SKM-1 (cell line): ENCODE results near the gene SLK.
A peak's percentile ranks its signal among the peaks of the same experiment; 100 is the strongest.

ENCODE experiments used
- DNase-seq: peaks from one replicate; lab custom pipeline; 2025; ENCODE audit not compliant: unreplicated experiment; lab: John Stamatoyannopoulos, UW

Gene SLK

DNA sequence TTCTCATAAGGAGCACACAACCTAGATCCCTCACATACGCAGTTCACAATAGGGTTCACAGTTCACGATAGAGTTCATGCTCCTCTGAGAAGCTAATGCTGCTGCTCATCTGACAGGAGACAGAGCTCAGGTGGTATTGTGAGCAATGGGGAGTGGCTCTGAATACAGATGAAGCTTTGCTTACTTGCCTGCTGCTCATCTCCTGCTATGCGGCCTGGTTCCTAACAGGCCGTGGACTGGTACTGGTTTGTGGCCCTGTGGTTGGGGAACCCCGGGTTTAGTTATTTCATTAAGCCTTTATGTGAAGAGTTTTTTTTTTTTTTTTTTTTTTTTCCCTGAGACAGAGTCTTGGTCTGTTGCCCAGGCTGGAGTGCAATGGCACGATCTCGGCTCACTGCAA is 19.4 kb downstream of the SLK start:
- no peak for DNase-seq

DNA sequence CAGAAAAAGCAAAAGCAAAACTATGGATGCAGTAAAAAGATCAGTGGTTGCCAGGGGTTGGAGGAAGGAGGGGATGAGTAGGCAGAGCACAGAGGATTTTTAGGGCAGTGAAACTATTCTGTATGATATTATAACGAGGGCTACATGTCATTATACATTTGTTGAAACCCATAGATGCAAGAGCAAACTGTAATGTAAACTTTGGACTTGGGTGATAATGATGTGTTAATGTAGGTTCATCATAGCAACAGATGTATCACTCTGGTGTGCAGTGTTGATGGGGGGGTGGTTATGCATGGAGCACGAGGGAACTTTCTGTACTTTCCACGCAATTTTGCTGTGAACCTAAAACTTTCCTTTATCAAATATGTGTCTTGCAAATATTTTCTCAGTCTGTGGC is 23.2 kb downstream of the SLK start:
- no peak for DNase-seq

DNA sequence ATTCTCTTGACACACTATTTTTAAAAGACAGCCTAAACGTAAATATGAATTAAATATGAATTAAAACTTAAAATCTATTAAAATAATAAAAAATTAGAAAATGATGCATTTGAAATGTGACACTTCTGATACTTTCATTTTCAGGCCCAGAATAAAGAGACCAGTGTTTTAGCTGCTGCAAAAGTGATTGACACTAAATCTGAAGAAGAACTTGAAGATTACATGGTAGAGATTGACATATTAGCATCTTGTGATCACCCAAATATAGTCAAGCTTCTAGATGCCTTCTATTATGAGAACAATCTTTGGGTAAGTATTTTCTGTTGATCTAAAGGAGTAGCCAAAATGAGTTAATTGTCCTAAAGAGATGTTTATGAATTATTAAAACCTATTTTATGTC is 23.6 kb downstream of the SLK start:
- no peak for DNase-seq

DNA sequence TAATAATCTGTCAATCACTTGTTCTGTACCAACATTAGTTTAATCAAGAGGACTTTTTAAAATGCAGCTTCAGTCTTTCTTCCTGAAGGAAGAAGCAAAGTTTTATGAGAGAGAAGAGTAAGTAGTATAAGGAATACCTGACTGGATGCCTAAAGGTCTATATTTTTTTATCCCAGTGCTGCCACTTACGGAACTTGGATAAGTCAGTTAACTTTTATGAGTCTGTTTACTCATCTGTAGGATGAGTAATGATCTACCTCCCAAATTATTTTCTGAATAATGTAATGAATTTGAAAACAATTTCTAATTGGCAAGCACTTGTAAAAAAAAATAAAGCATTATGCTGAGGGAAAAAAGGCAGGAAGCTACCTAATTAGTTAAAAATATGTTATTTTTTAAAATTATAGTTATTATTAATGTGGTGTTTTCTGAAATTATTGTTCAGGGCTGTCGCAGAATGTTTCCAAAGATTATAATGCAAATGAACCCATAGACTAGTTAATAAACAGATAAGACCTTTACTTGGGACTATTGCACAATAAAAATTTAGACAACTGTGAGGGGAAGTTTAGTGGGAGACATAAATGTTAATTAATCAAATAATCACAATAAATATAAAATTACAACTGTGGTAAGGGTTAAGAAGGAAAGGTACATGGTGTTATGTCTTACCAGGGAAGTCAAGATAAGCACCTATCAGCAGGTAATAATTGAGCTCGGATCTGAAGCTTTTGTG is 24.6 kb downstream of the SLK start:
- no peak for DNase-seq

DNA sequence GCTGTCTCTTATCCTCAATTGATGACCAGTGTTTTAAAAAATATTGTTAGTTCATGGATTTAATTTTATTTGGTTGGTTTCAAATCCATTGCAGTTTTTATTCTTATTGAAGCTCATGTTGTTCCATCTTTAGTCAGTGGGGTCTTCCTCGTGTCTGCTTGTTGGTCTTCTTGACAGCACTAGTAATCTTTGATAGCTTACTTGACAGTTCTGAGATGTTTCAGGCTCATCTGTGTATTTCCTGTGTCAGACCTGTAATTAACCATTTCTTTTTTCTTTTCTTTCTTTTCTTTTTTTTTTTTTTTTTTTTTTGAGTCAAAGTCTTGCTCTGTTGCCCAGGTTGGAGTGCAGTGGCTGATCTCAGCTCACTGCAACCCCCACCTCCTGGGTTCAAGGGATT is 28.2 kb downstream of the SLK start:
- no peak for DNase-seq

DNA sequence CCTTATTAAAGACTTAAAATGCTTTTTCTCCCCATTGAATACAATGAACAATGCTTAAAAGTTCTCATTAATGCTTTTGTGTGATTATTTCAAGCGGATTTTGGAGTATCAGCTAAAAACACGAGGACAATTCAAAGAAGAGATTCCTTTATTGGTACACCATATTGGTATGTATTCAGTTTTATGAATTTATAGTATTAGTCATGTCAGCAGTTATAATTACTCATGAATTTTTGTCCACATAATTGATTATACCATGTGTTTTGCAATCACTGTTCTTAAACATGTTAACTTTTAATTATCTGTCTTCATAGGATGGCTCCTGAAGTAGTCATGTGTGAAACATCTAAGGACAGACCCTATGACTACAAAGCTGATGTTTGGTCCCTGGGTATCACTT is 31.9 kb downstream of the SLK start:
- DNase-seq = no peak

DNA sequence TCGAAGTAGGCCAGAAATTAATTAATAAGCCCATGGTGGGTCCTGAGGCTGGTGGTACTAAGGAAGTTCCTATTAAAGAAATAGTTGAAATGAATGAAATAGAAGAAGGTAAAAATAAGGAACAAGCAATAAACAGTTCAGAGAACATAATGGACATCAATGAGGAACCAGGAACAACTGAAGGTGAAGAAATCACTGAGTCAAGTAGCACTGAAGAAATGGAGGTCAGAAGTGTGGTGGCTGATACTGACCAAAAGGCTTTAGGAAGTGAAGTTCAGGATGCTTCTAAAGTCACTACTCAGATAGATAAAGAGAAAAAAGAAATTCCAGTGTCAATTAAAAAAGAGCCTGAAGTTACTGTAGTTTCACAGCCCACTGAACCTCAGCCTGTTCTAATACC is 36.0 kb downstream of the SLK start:
- peak; percentile 24 for DNase-seq

DNA sequence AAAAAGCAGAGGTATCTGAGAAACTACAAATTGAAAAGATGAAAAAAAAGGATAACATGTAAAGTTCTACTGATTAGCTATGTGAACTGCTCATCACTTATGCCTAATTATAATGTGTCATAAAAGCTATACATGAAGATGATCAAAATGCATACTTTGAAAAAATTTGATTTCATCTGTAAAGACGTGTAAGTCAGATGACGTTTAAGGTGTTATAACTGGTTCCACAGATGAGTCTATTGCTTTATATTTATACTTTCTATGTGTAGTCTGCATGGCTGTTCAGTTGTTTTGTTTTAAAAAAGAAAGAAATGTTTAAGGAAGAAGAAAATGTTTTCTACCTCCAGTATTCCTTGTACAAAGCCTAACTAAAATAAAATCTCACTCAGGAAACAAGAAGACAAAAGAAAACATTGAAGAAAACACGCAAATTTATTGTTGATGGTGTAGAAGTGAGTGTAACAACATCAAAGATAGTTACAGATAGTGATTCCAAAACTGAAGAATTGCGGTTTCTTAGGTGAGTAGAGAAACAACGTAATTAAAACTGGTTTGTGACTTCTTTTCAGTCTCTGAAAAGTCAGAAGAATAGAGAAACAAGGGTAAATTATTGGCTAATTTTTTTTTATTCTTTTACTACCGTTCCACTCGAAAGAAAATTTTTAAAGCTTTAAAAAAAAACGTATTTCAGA is 38.4 kb downstream of the SLK start:
- no peak for DNase-seq

DNA sequence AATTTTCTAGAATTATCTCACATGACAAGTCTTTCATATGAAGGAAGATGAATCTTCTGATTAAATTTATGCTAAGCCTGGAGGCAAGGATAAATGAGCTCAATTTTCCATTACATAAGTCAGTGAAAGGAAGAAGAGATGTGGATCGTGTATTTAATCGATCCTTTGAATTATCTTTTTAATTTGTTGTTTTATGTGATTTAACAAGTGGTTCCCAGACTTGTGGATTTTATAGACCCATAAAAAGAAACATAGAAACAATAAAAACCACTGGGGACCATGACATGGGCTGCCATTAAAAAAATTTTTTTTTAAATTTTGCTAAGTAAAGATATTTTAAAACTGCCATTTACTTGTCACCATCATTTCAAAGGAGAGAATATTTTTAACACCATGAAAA is 45.0 kb downstream of the SLK start:
- no peak for DNase-seq

DNA sequence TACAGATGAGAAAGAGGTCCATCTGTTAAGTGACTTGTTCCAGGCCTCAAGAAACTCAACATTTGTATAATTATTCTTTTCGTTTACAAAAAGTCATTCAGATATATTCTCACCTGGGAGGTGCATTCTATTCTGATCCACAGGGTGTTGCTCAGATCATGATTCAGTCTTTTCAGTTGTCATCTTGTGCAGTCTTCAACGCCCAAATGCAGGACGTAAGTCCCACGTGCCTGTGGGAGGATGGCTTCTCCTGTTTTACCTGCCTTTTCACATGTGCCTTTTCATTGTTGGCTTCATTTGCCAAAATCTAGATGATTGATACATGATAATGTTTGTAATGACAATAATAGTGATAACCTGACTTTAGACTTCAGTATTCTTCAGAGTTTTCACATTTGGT is 46.5 kb downstream of the SLK start:
- DNase-seq = no peak

DNA sequence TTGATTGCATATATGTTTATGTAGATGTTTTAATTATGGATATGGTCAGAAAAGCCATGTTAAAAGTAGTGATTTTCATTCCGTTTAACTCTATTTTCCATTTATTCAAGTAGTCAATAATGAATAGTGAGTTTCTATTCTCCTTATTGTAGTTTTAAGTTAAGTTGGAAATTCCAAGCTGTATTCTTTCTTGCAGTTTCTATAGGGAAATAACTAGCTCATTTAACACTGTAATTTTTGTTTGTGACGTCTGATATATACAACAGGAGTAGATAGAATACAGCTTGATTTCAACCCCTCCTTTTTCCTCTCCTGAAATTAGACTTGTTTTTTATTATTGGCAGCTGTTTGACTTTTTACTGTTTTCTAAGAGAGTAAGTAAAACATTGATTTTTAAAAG is 47.2 kb downstream of the SLK start:
- no peak for DNase-seq

DNA sequence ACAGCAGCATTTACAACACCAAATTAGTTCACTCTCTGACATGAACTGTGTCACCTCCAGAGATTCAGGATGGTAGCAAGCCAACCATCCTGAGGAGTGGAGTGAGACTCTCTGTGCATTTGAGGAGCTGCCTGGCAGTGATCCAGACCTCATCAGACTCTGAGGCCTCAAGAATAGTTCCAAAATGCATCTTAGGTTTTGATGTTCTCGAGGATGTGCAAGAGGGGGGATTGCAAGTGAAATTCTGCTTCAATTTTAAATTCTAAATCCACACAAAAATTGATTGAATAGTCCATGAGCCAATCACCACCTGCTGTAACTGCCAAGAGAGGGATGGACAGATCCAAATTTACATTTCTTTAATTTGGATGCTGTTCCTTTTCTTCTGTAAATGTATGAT is 49.7 kb downstream of the SLK start:
- DNase-seq = no peak

DNA sequence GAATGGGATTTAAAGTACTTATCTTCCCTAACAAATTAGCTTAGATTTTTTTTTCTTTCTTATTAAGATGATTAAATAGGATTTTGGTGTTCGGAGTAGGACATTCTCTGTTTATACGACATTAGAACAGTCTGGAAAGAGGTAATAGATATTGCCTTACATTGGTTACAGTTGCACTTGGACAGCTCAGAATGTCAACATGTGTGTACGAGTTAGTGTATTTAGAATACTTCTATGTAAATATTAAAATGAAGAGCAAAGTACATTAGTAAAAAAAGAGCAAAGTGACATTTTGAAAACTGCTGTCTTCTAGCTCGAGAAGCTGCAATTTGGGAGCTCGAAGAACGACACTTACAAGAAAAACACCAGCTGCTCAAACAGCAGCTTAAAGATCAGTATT is 51.5 kb downstream of the SLK start:
- DNase-seq = no peak

DNA sequence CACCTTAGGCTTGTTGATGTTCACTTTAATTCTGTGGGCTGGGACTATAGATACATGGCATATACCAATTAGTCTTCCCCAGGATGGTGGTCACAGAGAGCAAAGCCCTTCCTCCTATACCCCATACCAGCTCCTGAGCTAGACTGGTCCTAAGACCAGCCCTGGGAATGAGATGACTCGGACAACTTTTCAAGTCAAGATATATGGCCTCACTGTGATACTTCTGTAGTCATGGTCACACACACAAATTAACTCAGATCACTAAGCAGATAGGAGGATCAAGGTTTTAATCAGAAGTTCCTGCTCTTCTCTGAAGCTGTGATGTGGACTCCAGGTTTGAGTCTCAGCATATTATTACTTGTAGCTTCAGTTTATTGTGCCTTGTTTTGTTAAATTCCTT is 53.1 kb downstream of the SLK start:
- DNase-seq = no peak

DNA sequence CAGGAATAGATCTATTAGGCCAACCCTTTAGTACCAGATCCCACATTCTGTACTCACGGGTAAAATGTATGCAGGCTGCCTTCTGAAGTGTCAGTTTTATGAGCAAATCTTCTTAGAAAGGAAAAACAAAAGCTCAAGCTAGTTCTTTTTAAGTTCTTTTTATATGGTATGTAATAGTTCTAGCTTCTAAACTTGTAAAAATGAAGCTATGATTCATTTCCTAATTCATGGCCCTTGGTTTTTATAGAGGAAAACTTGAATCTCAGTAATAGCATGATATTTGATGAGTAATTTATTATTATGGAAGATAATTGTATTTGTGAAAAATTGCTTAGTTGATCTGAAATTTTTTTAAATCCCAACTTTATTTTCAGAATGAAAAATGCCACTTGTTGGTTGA is 54.3 kb downstream of the SLK start:
- DNase-seq = no peak

DNA sequence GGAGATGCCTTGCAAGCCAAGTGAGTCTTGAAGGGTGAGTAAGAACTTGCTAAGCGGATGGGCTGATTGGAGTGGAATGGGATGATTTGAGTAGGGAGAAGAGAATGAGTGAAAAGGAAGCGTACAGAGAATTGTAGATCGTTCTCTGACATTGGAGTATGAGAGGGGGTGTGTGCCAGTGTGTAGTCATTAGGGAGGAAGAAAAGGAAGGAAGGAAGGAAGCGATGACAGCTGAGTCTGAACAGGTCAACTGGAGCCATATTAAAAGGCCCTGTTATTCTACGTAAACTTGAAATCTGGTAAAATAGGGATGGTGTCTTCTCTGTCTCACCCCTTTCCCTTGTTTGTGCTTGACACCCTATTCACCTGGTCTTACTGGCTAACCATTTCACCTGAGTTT is 55.1 kb downstream of the SLK start:
- no peak for DNase-seq

DNA sequence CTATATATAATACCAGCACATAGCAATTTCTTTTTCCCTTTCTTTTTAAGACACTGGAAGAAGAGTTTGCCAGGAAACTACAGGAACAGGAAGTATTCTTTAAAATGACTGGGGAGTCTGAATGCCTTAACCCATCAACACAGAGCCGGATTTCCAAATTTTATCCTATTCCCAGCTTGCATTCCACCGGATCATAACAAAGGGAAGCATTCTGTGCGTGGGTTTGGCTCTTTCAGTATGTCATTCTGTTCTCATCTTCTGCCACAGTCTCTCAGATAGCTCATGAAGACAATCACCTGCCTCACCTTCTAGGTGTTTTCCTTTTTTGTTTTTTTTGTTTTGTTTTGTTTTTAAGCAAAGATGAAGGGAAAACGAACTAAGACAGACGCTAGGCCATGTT is 58.6 kb downstream of the SLK start:
- DNase-seq = no peak

DNA sequence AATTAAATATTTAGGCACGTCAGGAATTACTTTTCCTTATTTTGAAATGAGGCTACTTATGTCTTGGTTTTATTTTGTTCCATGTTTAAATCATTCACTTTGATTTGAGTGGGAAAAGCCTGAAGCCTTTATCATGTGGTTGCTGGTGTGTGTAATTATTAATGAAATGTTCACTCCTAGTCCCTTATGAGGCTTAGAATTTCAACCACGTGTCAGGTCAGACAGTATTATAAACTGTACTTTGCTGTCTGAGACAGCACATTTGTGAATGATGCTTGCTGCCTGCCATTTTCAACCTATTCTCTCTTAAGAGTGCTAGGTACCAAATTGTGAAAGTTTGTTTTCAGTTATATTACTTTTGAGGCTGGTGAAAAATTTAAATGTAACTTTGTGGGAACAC is 59.8 kb downstream of the SLK start:
- DNase-seq = no peak

DNA sequence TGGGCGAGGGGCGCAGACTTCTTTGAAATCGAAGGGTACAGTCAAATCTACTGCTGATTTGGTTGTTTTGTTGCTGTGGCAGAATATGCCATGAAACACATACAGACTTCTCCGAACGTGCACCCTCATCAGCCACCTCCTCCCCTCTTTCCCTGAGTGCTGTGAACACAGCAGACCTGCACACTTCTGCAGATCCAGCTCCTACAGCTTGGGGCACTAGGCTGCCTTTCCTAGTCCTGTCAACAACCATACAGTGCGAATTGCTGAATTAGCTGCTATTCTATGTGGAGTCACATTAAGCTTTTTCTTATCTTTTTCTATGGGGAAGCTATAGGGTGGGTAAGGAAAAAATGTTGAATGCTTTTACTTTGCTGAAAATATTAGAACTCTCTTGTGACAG is 61.2 kb downstream of the SLK start:
- no peak for DNase-seq

DNA sequence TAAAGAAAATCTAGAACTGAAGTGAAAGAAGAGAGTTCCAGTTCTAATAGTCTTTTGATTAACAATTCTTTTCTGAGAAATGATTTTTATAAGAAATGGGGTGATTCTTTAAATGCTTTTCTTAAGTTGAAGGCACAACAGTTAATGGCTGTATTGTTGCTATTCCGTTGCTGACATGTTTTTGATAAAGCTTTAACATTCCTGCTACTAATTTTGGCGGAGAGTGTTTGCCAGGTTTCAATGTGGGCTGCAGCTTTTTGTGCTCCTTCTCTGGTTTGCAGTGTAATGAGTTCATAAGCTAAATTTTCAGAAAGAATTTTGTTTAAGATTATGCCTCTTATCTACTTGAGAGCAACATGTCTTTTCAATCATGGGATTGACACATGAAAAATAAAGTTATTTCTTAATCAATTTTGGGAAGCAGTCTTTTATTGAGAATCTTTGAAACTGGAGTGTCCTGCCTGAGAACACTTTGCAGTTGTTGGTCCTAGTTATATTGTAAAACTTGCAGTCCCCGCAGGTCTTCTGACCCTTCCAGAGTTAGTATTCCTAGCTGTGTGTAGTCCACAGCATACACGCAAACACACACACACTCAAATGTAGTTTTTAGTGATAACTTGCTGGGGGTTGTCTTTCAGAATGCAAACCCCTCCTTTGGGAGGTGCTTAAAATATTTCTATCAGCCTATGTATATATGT is 62.0 kb downstream of the SLK start:
- DNase-seq = no peak

DNA sequence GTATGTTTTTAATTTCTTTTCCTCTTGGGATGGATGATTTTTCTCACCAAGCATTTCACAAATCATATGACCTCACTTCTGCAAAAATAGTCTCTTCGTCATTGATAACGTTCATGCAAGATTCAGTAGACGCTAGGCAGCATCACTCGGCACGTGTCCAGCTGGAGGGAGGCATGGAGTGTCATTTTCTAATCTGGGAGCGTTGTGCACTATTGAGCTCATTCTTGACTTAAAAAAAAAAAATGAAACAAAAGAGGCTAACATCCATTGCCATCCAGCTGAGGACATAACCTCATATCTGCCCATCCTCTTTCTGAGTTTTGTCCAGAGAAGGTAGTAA is 62.6 kb downstream of the SLK start:
- DNase-seq = no peak

DNA sequence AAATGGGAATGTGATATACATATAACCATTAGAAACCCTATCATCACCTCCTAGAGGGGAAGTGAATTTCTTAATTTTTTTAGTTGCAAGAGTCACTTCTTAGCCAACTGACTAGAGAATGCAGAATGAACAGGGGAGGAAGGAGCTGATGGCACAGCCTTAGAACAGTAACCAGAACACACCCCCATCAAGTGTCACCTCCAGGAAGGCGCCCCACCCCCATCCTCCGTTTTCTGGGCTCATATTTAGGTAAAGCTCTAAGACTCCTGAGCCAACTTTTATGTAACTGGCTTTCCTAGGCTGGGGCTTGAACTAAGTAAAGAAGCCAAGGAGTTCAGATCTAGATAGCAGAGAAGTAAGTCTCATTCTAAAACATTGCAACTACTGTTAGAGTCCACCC is 64.7 kb downstream of the SLK start:
- no peak for DNase-seq
